Activated naive CD4-positive, alpha-beta T cell treated with anti-CD3 and anti-CD28 coated beads, Interleukin-2, amount 50 U/mL, for 24 hours (primary cell): ENCODE measurements around the gene TBX5.

Experiments used
- H3K27ac Mint-ChIP-seq: one replicate; pipeline ENCODE4 v1.8.0; 2021; ENCODE audit warnings: mild to moderate bottlenecking, mixed read lengths
- H3K27me3 Mint-ChIP-seq: one replicate; pipeline ENCODE4 v1.8.0; 2021; ENCODE audit warnings: mixed read lengths
- H3K36me3 Mint-ChIP-seq: one replicate; pipeline ENCODE4 v1.8.0; 2021; ENCODE audit warnings: mixed read lengths
- H3K4me1 Mint-ChIP-seq: one replicate; pipeline ENCODE4 v1.8.0; 2021; ENCODE audit warnings: mixed read lengths
- H3K4me3 Mint-ChIP-seq: one replicate; pipeline ENCODE4 v1.8.0; 2021; ENCODE audit warnings: mild to moderate bottlenecking, mixed read lengths
- H3K9me3 Mint-ChIP-seq: one replicate; pipeline ENCODE4 v1.8.0; 2021; ENCODE audit warnings: mixed read lengths

The TBX5 gene

DNA sequence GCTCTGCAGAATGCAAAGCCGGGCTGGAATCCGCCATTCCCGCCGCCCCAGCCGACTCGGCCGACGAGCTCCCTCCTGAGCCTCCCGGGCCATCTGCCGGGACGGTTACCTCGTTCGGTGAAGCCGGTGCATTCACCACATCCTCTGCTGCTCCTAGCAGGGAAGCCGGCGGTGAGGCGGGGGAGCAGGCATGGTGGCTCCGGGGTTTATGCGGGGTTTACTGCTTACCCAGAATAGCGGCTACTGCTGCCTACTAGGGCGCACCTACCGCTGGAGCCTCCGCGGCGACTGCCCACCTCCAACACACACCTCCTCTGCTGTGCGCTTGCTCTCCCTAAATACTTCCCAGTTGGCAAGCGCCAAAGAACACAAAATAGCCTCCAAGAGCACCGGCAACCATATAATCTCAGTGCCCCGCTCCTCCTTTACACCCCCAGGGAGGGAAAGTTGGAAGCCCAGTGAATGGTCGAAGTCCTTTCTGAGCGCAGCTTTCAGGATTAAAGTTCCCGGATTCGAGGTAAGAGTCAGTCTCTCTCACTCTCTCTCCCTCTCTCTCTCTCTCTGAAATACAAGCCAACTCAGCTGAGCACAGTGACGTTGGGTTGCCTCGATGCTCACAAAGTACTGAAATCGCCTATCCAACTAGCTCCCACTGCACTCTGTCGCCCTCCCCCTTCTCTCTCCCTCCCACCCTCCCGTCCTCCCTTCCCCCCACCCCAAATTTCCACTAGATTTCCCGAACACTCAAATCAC lies at the start of gene TBX5:
TBX5 (minus strand) TSS at position 626 of the 753 bp plus-strand sequence. CDS start 2,246 bp downstream, outside the sequence.
- H3K9me3 Mint-ChIP-seq = no peaks in the 10 kb centered on the region
- H3K36me3 Mint-ChIP-seq = no peaks in the 10 kb centered on the region
- no peak within 1 kb of the TSS for H3K27ac Mint-ChIP-seq
- H3K4me1 Mint-ChIP-seq = peaks cover 12% of the 10 kb centered on the region
- H3K4me3 Mint-ChIP-seq = no peak within 1 kb of the TSS
- H3K27me3 Mint-ChIP-seq = peaks cover 62% of the 10 kb centered on the region

DNA sequence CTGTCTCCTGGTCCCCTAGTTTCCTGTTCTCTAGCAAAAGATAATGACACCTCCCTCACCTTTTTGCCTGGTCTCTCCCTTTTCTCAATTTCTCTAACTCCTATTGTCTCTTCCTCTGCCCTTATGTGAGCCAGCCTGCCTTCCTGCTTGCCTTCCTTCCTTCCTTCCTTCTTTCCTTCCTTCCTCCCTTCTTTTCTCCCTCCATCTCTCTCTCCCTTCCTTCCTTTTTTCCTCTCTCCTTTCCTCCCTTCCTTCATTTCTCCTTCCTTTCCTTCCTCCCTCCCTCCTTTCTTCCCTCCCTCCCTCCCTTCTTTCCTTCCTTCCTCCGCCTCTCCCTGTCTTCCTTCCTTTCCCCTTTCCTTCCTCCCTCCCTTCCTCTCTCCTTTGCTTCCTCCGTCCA lies 45.7 kb upstream of the TBX5 start:
- H3K27me3 Mint-ChIP-seq = peaks cover 41% of the 10 kb centered on the region
- H3K27ac Mint-ChIP-seq = no peak overlapping the region
- no peaks in the 10 kb centered on the region for H3K4me1 Mint-ChIP-seq
- H3K4me3 Mint-ChIP-seq = no peak overlapping the region
- H3K36me3 Mint-ChIP-seq = no peaks in the 10 kb centered on the region
- no peaks in the 10 kb centered on the region for H3K9me3 Mint-ChIP-seq

DNA sequence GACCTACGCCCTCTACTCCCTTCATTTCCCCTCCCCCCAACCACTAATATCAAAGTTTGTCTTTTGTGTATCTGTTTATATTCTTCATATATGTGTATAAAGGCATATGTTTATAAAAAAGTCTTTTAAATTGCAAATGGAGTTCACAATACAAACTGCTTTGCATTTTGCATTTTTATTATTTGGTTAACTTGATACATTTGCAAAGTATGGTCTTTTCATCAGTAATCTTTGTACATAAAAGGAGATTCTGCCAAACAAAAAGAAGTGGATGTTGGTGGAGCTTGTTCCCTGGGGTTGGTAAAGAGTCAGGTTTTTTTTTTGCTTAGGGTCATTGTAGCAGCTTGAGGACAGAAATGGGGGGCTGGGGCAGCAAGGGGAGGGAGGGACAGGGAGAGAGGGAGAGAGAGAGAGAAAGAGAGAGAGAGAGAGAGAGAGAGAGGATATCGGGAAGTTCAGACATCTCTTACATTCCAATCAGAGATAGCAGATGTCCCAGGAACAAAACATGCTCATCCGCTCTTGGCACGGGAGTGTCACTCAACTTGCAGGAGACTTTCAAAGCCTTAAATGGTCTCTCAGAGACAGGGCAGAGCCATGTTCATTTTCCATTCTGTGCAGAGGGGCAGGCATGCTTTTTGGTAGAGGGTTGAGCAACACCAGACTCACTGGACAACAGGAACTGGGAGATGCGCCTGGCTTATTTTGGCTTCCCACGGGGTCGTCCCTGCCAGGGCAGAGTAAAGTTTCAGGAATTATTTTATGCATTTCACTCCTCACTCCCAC lies 44.8 kb upstream of the TBX5 start:
- no peaks in the 10 kb centered on the region for H3K4me1 Mint-ChIP-seq
- H3K9me3 Mint-ChIP-seq = no peaks in the 10 kb centered on the region
- H3K27ac Mint-ChIP-seq = no peak overlapping the region
- peaks cover 49% of the 10 kb centered on the region for H3K27me3 Mint-ChIP-seq
- H3K36me3 Mint-ChIP-seq = no peaks in the 10 kb centered on the region
- no peak overlapping the region for H3K4me3 Mint-ChIP-seq

DNA sequence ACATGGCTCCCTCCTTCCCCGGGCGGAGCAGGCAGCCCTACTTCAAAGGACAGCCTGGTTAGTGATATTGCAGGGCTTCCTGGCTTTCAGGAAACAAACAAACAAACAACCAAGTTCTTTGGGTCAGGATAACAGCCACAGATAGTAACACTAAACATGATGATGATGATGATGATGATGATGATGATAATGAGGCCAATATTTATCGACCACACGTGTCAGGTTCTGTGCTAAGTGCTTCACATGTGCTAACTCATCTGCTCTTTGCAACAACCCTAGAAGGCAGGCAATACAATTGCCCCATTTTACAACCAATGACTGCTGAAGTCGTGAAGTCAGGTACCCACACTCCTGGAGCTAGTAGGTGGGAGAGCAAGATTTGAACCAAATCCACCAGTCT lies 44.1 kb upstream of the TBX5 start:
- no peaks in the 10 kb centered on the region for H3K9me3 Mint-ChIP-seq
- no peaks in the 10 kb centered on the region for H3K4me1 Mint-ChIP-seq
- no peak overlapping the region for H3K4me3 Mint-ChIP-seq
- H3K27ac Mint-ChIP-seq = no peak overlapping the region
- H3K36me3 Mint-ChIP-seq = no peaks in the 10 kb centered on the region
- peaks cover 53% of the 10 kb centered on the region for H3K27me3 Mint-ChIP-seq

DNA sequence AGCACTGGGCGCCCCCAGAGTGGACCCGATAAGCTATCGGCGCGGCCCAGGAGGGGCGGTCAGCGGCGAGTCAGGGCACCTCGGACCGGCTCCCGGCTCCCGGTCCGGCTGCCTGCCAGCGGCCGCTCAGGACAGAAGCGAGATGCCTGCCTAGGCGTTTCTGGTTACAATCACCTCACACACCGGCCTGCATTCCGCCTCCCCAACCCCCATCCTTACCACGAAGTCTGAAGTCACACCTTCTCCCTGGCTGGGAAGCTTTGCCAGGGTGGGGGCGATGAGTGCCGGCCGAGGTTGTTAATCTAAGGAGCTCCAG lies 42.6 kb upstream of the TBX5 start:
- H3K4me3 Mint-ChIP-seq = no peak overlapping the region
- no peaks in the 10 kb centered on the region for H3K4me1 Mint-ChIP-seq
- H3K27me3 Mint-ChIP-seq = peaks cover 57% of the 10 kb centered on the region
- H3K36me3 Mint-ChIP-seq = no peaks in the 10 kb centered on the region
- no peaks in the 10 kb centered on the region for H3K9me3 Mint-ChIP-seq
- H3K27ac Mint-ChIP-seq = no peak overlapping the region

DNA sequence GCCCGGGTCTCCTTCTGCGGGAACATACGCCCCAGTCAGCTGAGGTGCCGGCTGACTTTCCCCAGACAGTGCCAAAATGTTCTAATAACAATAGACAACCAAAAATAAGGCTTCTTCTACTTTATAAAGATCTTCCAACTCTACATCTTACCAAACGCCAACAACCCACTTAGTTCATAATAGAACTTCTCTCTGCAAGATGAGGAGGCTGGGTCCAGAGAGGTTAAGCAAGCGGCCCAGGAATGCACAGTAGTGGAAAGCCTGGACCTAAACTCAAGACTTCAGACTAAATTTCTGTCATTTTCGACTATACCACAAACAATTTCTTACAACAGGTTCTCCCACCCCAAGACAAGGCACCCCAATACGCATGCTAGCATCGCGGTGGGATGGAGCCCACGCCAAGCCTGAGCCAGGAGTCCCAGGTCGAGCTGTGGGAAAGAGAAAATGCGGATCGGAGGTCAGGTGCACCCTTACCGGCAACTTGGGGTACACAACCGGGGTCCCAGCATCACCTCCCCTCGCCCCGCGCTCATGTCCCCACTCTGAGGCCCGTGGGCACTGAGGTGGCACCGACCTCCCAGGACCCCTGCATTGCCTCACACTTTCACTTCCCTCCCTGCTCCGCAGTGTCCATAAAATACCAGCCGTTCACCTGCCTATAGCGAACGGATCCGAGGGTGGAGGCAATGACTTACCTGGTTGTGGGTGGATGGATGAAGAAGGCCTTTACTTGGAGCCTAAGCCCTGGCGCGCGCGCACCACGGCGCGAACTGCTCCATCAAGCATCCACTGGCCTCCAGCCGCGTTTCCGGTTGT lies 42.1 kb upstream of the TBX5 start:
- Mint-ChIP-seq H3K36me3 (no peaks in the 10 kb centered on the region), H3K27ac (no peak overlapping the region), H3K4me1 (no peaks in the 10 kb centered on the region), H3K9me3 (no peaks in the 10 kb centered on the region), H3K27me3 (peaks cover 59% of the 10 kb centered on the region), H3K4me3 (no peak overlapping the region)

DNA sequence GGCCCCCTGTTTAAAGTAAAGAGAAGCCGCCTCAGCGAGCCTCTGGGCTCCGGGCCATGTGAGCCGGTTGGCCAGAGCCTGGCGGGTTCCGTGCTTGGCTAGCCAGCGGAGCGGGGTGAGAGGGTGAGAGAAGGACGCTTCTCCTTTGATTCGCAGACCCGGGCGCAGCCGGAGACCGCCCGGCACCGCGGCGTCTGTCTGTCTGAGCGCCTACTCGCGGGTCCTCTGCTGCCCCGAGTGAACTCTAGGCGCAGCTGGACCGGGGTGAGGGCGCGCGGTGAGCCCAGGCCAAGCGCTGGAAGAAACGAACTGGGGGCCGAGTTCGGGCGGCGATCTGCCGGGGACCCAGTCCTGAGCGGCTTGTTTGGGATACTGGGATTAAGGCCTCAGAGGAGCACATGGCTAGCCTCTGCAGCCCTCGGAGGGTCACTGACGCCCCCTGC lies 41.4 kb upstream of the TBX5 start:
- Mint-ChIP-seq H3K27ac (no peak overlapping the region), H3K4me1 (no peaks in the 10 kb centered on the region), H3K4me3 (no peak overlapping the region), H3K9me3 (no peaks in the 10 kb centered on the region), H3K27me3 (peaks cover 62% of the 10 kb centered on the region), H3K36me3 (no peaks in the 10 kb centered on the region)

DNA sequence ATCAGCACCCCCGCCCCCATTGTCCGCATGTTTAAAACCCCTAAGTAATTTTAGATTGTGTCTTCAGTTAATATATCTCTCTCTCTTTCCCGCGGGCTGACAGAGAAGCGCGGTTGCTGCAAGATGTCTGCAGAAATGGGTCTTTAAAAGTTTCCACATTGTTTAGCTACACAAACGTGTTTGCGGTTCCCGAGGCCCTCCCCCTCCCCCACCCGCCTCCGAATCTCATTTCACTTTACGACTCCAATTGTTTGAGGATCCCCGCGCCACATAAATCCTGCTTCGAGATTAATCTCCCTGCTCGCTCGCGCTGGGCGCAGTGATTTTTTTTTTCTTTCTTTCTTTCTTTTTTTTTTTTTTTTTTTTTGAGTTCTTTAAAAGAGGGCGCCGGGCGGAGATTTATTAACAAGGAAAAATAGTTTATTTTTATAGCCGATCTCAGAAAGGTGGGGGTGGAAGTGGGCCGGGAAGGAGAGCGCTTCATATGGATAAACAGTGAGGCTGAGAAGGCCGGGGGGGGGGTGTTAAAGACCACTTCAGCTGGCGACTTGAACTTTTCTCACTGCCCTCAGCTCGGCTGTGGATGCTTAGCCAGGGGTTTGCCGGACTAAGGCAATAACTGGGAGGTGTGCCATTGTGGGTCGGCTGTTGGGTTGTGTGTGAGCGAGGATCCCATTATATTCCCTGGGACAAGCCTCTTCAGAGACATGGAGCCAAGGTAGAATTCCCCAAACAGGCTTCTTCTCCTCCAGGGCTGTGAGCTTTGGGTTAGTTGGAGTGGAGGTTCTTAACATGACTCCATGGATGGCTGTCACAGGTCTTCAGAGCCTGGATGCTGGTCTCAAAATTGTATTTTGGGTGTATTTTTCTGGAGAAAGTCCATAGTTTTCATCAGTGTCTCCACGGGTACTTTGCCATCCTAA lies 39.7 kb upstream of the TBX5 start:
- no peak overlapping the region for H3K27ac Mint-ChIP-seq
- peaks cover 57% of the 10 kb centered on the region for H3K27me3 Mint-ChIP-seq
- no peaks in the 10 kb centered on the region for H3K4me1 Mint-ChIP-seq
- no peaks in the 10 kb centered on the region for H3K36me3 Mint-ChIP-seq
- no peak overlapping the region for H3K4me3 Mint-ChIP-seq
- H3K9me3 Mint-ChIP-seq = no peaks in the 10 kb centered on the region

DNA sequence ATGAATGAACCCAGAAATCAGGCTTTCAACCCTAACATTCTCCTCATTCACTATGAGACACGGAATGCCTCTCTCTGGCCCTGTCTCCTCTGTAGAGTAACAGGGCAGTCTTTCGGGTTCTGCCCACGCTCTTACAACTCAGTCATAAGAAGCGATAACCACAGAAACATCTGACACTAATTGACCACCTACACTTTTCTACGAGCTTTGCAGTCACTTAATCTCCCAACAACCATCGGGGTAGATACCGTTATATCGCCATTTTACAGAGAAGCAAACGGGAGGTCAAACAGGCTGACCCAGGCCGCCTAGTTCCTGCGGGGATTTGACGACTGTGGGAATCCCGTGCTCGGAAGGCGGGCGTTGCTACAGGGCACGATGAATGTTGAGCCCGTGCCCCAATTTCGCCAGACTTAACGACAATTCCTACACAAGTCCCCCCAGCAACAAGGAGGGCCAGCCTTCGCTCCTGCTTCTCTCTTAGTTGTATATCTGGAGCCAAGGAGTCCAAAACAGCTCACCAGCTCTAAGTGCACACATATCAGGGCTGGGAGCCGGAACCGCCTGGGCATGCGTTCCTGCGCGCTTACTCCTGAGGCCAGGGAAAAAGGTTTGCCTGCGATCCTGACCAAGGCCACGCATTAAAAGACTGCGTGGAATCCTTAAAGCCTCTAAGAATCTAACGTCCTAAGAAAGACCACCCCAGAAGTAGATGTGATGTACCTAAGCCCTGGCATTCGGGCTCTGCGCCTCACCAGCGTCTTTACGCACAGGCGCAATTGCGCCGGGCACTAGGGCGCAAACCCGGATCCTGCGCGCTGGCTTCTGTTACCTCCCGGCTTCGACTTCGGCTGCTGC lies 38.7 kb upstream of the TBX5 start:
- Mint-ChIP-seq H3K4me1 (no peaks in the 10 kb centered on the region), H3K27ac (no peak overlapping the region), H3K27me3 (peaks cover 59% of the 10 kb centered on the region), H3K9me3 (no peaks in the 10 kb centered on the region), H3K36me3 (no peaks in the 10 kb centered on the region), H3K4me3 (no peak overlapping the region)

DNA sequence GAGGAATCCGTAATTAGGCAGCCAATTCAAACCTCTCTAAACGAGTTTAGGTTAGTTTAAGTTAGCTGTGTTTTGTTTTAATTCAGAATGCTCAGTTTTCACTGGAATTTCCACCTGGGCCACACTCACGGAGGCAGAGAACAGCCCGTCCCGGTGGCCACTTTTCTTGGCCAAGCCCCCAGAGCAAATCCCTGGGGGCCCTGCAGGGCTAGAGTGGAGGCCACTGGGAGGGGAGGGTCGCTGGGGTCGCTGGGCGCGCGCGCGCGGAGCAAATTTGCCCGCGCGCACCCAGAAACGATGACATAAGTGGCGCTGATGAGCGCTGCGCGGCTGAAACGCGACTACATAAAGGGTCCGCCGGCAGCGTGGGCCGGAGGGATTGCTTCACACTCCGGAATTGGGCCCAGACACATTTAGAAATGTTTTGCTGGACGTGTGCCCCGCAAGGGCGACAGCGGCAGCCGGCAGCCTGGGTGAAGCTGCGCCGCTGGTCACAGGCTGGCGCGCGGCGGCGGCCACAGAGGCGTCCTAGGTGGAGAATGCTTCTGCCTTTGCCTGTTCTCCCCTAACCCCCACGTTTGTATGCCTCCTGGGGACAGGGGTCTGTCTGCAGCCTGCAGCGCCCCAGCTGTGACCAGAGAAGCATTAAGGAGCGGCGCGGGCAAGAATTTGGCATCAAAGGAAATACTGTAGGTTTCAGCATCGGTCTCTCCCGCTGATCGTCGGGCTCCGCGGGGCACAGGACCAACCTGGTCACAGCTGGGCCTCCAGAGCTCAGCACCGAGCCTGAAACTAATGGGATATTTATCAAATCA lies 37.9 kb upstream of the TBX5 start:
- Mint-ChIP-seq H3K4me1 (no peaks in the 10 kb centered on the region), H3K27me3 (peaks cover 53% of the 10 kb centered on the region), H3K9me3 (no peaks in the 10 kb centered on the region), H3K36me3 (no peaks in the 10 kb centered on the region), H3K27ac (no peak overlapping the region), H3K4me3 (no peak overlapping the region)

DNA sequence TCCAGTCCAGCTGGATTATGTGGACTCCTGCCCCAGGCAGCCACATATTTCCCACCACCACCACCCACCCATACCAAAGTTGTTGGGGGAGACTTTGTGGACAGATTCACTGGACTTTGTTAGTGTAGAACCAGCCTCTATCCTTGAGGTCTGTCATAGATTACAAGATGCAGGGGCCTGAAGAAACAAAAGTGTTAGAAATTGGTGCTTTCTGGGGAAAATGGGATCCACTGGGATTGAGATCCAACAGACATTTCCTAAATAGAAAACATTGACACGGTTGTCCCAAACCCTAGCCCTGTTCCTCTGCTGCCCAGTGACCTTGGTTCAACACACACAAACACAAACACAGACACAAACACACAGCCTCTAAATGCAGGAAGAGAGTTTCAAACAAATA lies 36.6 kb upstream of the TBX5 start:
- no peaks in the 10 kb centered on the region for H3K4me1 Mint-ChIP-seq
- no peak overlapping the region for H3K27ac Mint-ChIP-seq
- no peaks in the 10 kb centered on the region for H3K36me3 Mint-ChIP-seq
- no peaks in the 10 kb centered on the region for H3K9me3 Mint-ChIP-seq
- no peak overlapping the region for H3K4me3 Mint-ChIP-seq
- peaks cover 59% of the 10 kb centered on the region for H3K27me3 Mint-ChIP-seq

DNA sequence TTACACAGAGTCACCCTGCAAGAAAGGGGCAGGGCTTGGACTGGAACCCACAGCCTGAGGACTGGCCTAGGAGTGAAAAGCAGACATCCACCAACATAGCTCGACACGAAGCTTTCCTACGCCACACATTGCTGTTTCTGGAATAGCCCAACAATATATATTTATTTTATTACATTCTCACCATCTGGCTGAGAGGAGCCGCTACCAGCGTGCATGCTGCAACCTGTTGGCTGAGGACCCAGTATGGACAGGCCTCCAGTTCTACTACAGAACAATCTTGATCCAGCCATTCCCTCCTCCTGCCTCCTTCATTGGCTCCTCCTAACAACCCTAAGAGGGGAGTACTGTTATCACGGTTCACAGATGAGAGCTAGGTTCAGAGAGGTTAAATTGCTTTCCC lies 35.6 kb upstream of the TBX5 start:
- Mint-ChIP-seq H3K27me3 (peaks cover 55% of the 10 kb centered on the region), H3K27ac (no peak overlapping the region), H3K4me3 (no peak overlapping the region), H3K36me3 (no peaks in the 10 kb centered on the region), H3K9me3 (peaks cover 2% of the 10 kb centered on the region), H3K4me1 (no peaks in the 10 kb centered on the region)

DNA sequence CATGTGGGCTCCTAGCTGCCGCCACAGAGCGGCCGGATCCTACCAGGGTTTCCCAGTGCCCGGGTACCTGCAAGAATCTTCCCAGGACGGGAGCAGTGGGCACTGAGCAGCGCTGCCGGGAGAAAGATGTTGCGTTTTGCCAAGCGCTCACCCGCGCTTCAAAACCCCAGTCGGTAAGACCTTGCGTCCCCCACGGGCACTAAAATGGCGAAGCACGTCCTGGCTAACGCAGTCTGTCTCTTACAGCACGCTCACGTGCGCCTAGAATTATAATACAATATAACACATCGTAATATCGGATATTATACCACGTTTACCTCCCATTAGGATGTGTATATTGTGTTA lies 35.1 kb upstream of the TBX5 start:
- no peak overlapping the region for H3K4me3 Mint-ChIP-seq
- no peaks in the 10 kb centered on the region for H3K36me3 Mint-ChIP-seq
- H3K27ac Mint-ChIP-seq = no peak overlapping the region
- peaks cover 53% of the 10 kb centered on the region for H3K27me3 Mint-ChIP-seq
- peaks cover 7% of the 10 kb centered on the region for H3K9me3 Mint-ChIP-seq
- no peaks in the 10 kb centered on the region for H3K4me1 Mint-ChIP-seq
